Esophagus squamous epithelium (tissue), 5 donors: ENCODE results near the gene HMGCS1. TPM values are rescaled to one million over a fixed set of nuclear protein-coding genes. Genes with fewer than 3 reads are reported as not detected.

ENCODE experiments used
- DNase-seq: peaks from one replicate; lab custom pipeline; 2025; lab: John Stamatoyannopoulos, UW
- H3K27ac ChIP-seq, 4 donors: fragments of 200-600 bp; sonication (generic); one replicate each; pipeline ENCODE4 v1.5.1; 2016 to 2019; ENCODE audit warnings: mild to moderate bottlenecking in 1 of 4
- H3K27me3 ChIP-seq, 4 donors: fragments of 200-600 bp; sonication (generic); 1 replicate in 3 of 4; 2 replicates in 1 of 4; pipeline versions ENCODE4 v1.5.1 to v1.6.0; 2017 to 2021; ENCODE audit warnings: antibody characterized with exemption in 1 of 4
- H3K36me3 ChIP-seq, 3 donors: fragments of 200-600 bp; sonication (generic); one replicate each; pipeline ENCODE4 v1.5.1; 2016 to 2019
- H3K4me1 ChIP-seq, 3 donors: fragments of 200-600 bp; sonication (generic); one replicate each; pipeline ENCODE4 v1.5.1; 2017 to 2019
- H3K4me3 ChIP-seq, 4 donors: fragments of 200-600 bp; sonication (generic); 1 replicate in 3 of 4; 2 replicates in 1 of 4; pipeline ENCODE4 v1.5.1; 2016 to 2019; ENCODE audit warnings: mild to moderate bottlenecking in 2 of 4, moderate library complexity in 1 of 4
- H3K9me3 ChIP-seq, 3 donors: fragments of 200-600 bp; sonication (generic); one replicate each; pipeline ENCODE4 v1.5.1; 2016 to 2019
- POLR2A ChIP-seq, 4 donors: fragments of 450-650 bp; IDR thresholded peaks; one replicate each; pipeline ENCODE4 v1.6.1; 2017; ENCODE audit warnings: antibody characterized with exemption in 4 of 4, mild to moderate bottlenecking in 4 of 4, moderate library complexity in 3 of 4
- WGBS, 2 donors: methylation state at CpG; one replicate each; pipeline ENCODE4 v1.1.5; 2018; 5-methylcytosine and 5-hydroxymethylcytosine counted together
- intact Hi-C: fragments of 100-400 bp; cut with DNase I; formaldehyde crosslinking; loops from one replicate; pipeline ENCODE4 v1.15.0; 2022
- total RNA-seq, 4 donors: library from RNA; depleted of rRNA; stranded (reverse); fragments of >200 nt; gene quantifications; one replicate each; pipeline ENCODE4 v1.1.0, GENCODE V29; 2016
- TF ChIP-seq, protein P1 (sequence below), 6 experiments: fragments of 450-650 bp in 4 of 6; fragments of 200-600 bp in 2 of 6; sonication (generic) in 2 of 6; IDR thresholded peaks; one replicate each; pipeline ENCODE4 v1.5.1; 2016 to 2019; ENCODE audit warnings: antibody characterized with exemption in 6 of 6, mild to moderate bottlenecking in 4 of 6, moderate library complexity in 4 of 6
- donor health status: DM: yes; HTN: yes; CAD: no.

The HMGCS1 gene
- total RNA-seq, 4 donors from 2014 or later, result 86.6 to 278 (median 148) TPM

- H3K36me3 ChIP-seq, result no peaks in the 10 kb centered on the region
- no peak overlapping the region for H3K27ac ChIP-seq
- H3K9me3 ChIP-seq, result no peaks in the 10 kb centered on the region
- no peak for TF ChIP-seq POLR2A (IDR thresholded peaks at IDR 0.05)
- TF ChIP-seq, protein P1, sequence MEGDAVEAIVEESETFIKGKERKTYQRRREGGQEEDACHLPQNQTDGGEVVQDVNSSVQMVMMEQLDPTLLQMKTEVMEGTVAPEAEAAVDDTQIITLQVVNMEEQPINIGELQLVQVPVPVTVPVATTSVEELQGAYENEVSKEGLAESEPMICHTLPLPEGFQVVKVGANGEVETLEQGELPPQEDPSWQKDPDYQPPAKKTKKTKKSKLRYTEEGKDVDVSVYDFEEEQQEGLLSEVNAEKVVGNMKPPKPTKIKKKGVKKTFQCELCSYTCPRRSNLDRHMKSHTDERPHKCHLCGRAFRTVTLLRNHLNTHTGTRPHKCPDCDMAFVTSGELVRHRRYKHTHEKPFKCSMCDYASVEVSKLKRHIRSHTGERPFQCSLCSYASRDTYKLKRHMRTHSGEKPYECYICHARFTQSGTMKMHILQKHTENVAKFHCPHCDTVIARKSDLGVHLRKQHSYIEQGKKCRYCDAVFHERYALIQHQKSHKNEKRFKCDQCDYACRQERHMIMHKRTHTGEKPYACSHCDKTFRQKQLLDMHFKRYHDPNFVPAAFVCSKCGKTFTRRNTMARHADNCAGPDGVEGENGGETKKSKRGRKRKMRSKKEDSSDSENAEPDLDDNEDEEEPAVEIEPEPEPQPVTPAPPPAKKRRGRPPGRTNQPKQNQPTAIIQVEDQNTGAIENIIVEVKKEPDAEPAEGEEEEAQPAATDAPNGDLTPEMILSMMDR (IDR thresholded peaks at IDR 0.05), result no peak
- 83 to 84% methylated on average over 12 of the region's 12 CpGs for WGBS, 2 donors
- DNase-seq, result no peak
- H3K4me1 ChIP-seq, result peaks cover 0 to 3% (median 0%) of the 10 kb centered on the region in 3 donors
- H3K4me3 ChIP-seq, result no peak overlapping the region
- no peaks in the 10 kb centered on the region for H3K27me3 ChIP-seq
- intact Hi-C loops, result no loop called here
Observed at GRCh38 chr5:43279548-43280274, 33.5 kb downstream of the HMGCS1 start.

- DNase-seq, result no peak
- Histone ChIP-seq H3K27me3 (no peaks in the 10 kb centered on the region), H3K4me3 (no peak overlapping the region), H3K27ac (no peak overlapping the region), H3K36me3 (no peaks in the 10 kb centered on the region), H3K4me1 (peaks cover 0 to 23% (median 14%) of the 10 kb centered on the region in 3 donors), H3K9me3 (no peaks in the 10 kb centered on the region)
- intact Hi-C loops, result no loop called here
- 68 to 69% methylated on average over 4 of the region's 4 CpGs for WGBS, 2 donors
- TF ChIP-seq, protein P1 (IDR thresholded peaks at IDR 0.05), result no peak
- TF ChIP-seq POLR2A (IDR thresholded peaks at IDR 0.05), result no peak
Observed at GRCh38 chr5:43275391-43275790, 37.8 kb downstream of the HMGCS1 start.

DNA sequence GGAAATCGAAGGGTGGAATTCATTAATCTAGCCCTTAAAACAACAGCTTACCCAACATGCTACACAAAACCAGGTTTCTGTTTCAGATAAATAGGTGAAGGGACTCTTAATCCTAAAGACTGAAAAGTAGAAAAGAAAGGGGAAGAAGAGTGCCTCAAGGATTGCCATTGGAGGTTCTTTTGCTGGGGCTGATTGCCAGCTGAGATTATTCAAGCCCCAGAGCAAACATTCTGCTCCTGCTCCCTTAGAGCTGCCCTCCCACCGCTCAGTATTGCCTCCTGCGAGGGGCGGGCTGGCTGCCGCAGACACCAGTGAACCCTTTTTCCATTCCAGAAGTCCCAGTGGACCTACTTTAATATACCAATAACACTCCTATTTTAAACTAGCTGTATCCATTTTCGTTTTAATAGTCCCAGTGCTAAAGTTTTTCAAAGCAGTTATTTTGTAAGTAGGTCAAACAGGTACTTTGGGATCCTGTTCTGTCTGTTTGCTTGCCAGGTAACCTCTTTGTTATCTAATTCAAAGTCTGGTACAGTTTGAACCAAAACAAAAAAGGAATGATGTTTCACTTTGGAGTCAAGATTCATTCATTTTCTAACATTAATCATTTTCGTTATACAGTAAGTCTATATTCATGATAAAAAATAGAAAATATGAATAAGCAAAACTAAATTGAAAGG lies 38.6 kb downstream of the HMGCS1 start:
- no peak for TF ChIP-seq POLR2A (IDR thresholded peaks at IDR 0.05)
- TF ChIP-seq, protein P1 (IDR thresholded peaks at IDR 0.05), result no peak
- peaks cover 0 to 23% (median 14%) of the 10 kb centered on the region in 3 donors for H3K4me1 ChIP-seq
- peak overlapping the region in 3 of 4 donors; percentile 44 to 61 (median 49) for H3K27ac ChIP-seq
- DNase-seq, result no peak
- WGBS, 2 donors, result 29 to 41% methylated on average over 7 of the region's 7 CpGs
- H3K36me3 ChIP-seq, result no peaks in the 10 kb centered on the region
- no peak overlapping the region for H3K4me3 ChIP-seq
- intact Hi-C loops, result no loop called here
- no peaks in the 10 kb centered on the region for H3K27me3 ChIP-seq
- H3K9me3 ChIP-seq, result no peaks in the 10 kb centered on the region

DNA sequence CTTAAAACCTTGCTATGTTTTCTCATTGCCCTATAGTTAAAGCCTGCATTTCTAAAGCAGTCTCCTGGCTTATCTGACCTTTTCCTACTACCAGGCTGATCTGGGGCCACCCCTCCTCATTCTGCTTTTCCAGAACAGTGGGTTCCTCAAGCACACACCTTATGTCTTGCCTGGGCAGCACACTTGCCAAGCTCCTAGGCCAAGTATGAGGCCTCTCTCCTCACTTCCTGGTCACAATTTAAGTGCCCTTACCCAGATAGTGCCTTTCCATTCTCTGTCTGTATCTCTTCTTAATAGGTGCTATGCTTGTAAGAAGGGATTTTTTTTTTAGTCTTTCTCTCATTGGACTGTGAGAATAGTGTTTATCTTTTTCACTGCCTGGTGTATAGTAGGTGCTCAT lies 39.7 kb downstream of the HMGCS1 start:
- intact Hi-C loops, result no loop called here
- no peaks in the 10 kb centered on the region for H3K27me3 ChIP-seq
- no peaks in the 10 kb centered on the region for H3K9me3 ChIP-seq
- no peak for DNase-seq
- H3K36me3 ChIP-seq, result no peaks in the 10 kb centered on the region
- peaks cover 0 to 23% (median 14%) of the 10 kb centered on the region in 3 donors for H3K4me1 ChIP-seq
- TF ChIP-seq, protein P1 (IDR thresholded peaks at IDR 0.05), result no peak
- TF ChIP-seq POLR2A (IDR thresholded peaks at IDR 0.05), result no peak
- H3K27ac ChIP-seq, result peak overlapping the region in 2 of 4 donors; percentile 49 to 61
- no peak overlapping the region for H3K4me3 ChIP-seq

DNA sequence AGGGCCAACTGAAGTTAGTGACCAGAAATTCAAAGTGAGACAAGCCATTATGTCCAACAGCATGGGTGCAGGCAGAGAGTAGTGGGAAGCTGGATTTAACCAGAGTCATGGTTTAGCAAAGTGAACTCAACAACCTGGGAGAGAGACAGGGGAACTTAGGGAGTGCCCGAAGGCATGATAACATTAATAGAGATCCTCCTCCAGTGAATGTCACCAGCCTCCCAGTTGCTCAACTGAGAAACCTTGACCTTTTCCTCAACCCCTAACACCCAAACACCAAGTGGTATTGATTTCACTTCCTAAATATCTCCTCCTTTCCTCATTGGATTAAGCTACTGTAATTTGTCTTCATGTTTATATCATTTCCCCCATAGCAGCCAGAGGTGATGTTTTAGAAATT lies 42.6 kb downstream of the HMGCS1 start:
- Histone ChIP-seq H3K9me3 (no peaks in the 10 kb centered on the region), H3K4me3 (no peak overlapping the region), H3K4me1 (peaks cover 0 to 23% (median 14%) of the 10 kb centered on the region in 3 donors), H3K36me3 (no peaks in the 10 kb centered on the region), H3K27ac (no peak overlapping the region), H3K27me3 (no peaks in the 10 kb centered on the region)
- intact Hi-C loops, result no loop called here
- no peak for TF ChIP-seq POLR2A (IDR thresholded peaks at IDR 0.05)
- TF ChIP-seq, protein P1 (IDR thresholded peaks at IDR 0.05), result no peak
- DNase-seq, result no peak
- 64 to 69% methylated on average over 1 of the region's 1 CpG for WGBS, 2 donors
